HPDE6-E6E7 (cell line): Measurements from ENCODE around the gene SMARCA1.
"Not testable (repeated sequence)": the region's sequence is repeated elsewhere in the genome, so short reads cannot be mapped to it uniquely, and the experiment has no call there.

Experiments
- DNase-seq: peaks from one replicate; pipeline ENCODE4 v3.0.0; 2011; ENCODE audit warnings: missing footprints; ENCODE audit errors: extremely low spot score

Gene SMARCA1

DNA sequence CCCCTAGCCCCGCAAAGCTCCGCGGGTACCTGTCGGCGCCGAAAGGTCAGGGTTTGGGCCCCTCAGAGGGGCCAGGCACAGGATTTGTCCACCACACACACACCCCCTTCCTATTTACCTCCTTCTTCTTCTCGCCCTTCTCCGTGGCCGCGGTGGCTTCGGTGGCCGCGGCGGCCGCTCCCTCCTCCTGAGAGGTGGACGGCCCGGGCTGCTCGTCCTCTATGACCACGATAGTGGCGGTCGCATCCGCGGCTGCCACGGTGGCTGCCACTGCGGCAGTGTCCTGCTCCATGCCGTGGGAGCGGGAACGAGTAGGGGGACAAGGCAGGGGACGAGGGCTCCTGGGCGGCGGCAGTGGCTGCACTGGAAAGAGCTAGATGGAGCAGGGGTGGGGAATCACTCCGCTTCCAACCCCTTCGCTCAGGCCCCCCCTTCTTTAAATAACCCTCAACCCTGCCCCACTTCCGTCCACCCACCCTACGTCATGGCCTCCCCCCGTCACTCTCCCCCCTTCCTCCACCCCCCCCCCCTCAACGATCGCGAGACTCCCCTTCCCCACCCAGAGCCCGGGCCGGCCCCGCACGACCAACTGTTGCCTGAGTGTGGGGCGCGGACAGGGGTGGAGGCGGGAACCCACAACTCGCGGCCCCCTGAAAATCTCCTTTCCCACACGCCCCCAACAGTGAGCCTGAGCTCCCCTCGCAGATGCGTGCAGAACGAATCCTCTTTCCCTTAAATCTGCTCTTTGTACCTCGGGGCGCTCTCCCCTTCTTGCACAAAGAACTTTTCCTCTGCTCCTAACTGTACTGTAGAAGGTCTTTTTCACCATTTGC lies at the start of gene SMARCA1:
SMARCA1 (minus strand) TSS at position 412 of the 833 bp plus-strand sequence; CDS start at position 292, 120 bp downstream.
- no peak for DNase-seq

GRCh38 chrX:129572422-129572821 lies 49.1 kb upstream of the SMARCA1 start:
- no peak for DNase-seq

GRCh38 chrX:129568349-129568748 lies 45.1 kb upstream of the SMARCA1 start:
- no peak for DNase-seq

DNA sequence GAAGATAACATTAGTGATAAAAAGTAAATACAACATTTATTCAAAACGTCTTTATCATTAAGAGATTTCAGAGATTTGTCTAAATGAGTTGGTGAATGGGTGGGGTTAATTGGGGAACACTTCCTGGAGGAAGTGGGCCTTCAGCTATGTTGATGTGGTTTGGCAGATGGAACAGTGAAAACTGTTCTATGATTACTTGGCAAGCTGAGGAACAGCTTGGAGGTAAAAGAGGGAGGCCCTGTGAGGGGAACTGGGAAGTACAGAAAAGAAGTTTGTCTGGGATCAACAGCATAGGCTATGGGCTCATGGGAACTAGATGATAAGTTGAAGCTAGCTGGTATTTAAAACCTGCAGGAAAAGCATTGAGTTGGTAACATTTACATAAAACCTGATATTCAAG lies 42.8 kb upstream of the SMARCA1 start:
- no peak for DNase-seq

DNA sequence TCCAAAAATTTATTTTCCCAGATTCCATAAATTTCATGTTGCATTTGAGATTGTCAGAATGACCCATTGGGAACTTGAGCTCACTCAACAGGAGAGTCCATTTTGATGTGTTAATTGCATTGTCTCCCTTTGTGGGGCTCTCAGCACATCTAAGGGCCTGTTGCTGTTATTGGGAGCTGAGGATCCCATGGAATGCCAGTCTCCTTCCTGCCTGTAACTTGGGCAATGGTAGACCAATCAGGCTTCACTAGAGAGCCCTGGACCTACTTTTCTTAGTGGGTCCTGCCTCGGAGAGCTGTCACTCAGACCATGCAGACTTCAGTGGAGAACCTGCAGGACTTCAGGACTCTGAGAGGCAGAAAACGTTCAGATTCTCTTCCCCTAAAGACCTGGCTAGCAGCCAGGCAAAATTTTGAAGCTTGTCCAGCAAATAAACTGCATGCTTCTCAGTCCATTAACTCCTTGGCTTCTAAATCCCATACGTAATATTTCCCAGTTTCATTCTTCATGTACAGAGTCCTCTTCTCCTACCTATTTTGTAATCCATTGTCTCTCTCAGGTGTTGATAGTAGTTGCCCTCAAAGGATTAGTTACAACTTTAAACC lies 41.9 kb upstream of the SMARCA1 start:
- DNase-seq = no peak

DNA sequence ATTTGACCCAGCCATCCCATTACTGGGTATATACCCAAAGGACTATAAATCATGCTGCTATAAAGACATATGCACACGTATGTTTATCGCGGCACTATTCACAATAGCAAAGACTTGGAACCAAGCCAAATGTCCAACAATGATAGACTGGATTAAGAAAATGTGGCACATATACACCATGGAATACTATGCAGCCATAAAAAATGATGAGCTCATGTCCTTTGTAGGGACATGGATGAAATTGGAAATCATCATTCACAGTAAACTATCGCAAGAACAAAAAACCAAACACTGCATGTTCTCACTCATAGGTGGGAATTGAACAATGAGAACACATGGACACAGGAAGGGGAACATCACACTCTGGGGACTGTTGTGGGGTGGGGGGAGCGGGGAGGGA lies 41.1 kb upstream of the SMARCA1 start:
- DNase-seq = not testable (repeated sequence)

GRCh38 chrX:129561453-129561852 lies 38.2 kb upstream of the SMARCA1 start:
- no peak for DNase-seq

DNA sequence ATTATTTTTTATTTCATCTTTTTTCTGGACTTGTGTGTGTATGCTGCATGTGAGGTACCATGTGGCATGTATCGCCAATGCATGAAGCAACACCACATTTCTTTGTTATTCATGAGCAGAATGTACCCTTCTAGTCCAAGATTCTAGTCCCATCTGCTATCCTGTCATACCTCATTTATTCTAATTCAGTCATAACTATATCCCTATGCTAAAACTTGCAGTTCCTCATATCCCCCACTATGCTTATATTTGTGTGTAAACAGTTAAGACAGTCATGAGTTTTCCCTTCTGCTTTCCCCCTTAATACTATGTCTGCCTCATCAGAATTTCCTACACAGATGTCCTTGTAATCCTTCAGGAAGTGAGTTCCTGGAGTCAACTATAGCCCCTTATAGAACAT lies 36.5 kb upstream of the SMARCA1 start:
- no peak for DNase-seq

DNA sequence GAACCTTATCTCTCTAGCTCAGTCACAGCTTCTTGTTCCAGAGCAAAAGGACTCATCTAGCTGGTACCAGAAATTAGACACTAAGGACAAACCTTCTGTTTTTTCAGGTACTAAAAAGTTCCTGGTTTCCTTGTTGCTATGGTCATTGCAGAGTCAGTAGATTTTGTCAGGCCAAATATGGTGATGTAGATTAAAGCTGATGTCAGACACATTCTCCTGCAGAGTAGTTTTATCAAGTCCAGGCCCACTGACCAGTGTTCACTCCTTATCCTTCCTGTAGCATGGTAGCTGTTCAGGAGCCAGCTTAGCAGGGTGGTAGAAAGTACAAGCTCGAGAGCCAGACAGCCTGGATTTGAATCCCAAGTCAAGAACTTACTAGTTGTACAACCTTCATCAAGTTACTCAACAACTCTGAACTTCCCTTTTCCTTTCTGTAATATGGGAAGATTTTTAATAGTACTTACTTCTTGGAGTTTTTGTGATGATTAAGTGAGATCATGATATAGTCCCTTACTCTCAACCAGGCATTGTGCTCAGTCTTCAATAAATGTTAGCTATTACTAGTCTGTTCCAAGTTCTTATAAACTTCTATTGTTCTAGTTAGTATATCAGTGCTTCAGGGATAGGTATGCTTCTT lies 34.7 kb upstream of the SMARCA1 start:
- no peak for DNase-seq

- DNase-seq = no peak
Measured at GRCh38 chrX:129556806-129557315, 33.6 kb upstream of the SMARCA1 start.

DNA sequence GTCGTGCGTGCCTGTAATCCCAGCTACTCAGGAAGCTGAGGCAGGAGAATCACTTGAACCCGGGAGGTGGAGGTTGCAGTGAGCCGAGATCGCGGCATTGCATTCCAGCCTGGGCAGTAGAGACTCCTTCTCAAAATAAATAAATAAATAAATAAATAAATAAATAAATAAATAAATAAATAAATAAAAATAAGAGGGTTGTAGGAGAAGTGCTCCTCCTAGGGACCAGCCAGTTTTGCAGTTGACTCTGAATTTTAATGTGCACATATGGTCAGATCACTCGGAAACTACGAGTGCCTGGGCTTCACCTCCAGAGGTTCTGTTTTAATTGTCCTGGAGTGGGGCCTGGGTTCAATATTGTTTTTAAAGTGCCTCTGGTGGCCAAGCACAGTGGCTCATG lies 31.5 kb upstream of the SMARCA1 start:
- DNase-seq = not testable (repeated sequence)

GRCh38 chrX:129553619-129554288 lies 30.5 kb upstream of the SMARCA1 start:
- no peak for DNase-seq

- DNase-seq = no peak
Measured at GRCh38 chrX:129549124-129549523, 25.8 kb upstream of the SMARCA1 start.

GRCh38 chrX:129545408-129545807 lies 22.1 kb upstream of the SMARCA1 start:
- DNase-seq = no peak

- no peak for DNase-seq
Measured at GRCh38 chrX:129544780-129545179, 21.5 kb upstream of the SMARCA1 start.

GRCh38 chrX:129540722-129541184 lies 17.5 kb upstream of the SMARCA1 start:
- no peak for DNase-seq

DNA sequence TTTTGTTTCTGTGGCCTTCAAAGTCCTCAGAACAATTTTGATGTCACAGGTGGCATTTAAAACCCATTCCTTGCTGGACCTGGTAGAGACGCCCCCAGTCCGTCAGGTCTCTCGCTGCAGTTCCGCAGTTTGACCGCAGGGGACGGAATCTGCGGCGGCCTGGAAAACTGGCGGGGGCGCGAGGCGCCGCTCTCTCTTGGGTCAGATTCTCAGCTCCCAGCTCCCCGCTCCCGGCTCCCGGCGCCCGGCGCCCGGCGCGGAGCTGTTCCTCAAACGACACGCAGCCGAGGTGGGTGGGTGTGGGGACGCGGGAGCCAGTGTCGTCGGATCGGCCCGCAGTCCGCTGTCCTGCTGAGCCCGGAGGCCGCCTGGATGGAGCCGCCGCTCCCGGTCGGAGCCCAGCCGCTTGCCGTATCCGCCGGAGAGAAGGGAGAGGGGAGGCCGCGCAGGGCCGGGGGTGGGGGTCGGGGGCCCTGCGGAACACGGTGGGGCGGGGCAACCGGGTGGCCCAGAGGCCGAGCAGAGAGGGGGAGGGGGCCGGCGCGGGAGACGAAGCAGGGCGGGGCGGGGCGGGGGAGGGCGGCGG lies 16.9 kb upstream of the SMARCA1 start, which contains the start of gene OCRL:
OCRL (plus strand) TSS at position 192 of the 586 bp plus-strand sequence; CDS start at position 373, 181 bp downstream.
- peak; percentile 55 for DNase-seq

DNA sequence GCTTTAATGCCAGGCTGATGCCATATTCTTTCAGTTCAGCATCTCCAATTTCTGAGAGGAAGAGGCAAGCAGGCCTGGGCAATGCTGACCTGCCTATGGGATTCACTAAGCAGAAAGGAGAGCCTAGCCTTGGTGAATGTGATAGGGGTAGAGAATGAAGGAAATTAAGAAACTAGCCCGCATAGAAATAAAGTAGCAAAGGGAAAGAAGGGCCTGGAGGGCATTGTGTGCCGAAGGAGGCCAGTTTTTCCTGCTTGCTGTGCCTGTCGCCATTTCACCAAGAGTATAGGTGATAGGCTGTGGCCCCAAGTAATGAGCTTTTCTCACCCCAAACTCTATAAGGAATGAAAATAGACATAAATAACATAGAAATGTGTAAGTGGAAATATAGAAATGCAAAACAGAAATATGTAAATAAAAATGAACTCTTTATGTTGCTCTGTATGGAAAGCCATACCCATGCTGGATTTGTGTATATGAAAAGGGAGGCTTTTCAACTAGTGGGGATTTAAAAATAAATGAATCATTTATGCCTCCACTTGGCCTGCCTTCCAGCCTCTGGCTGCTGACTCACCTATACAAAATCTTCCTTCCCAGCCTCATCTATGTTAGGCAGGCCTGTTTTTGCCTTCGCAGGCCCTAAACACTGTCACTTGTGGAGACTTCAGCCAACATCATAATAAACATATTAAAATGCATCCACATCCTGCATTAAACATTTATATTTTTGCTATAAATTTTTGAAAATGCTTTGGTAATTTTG lies 11.7 kb upstream of the SMARCA1 start:
- DNase-seq = peak; percentile 35

GRCh38 chrX:129531132-129531531 lies 7.8 kb upstream of the SMARCA1 start:
- no peak for DNase-seq

DNA sequence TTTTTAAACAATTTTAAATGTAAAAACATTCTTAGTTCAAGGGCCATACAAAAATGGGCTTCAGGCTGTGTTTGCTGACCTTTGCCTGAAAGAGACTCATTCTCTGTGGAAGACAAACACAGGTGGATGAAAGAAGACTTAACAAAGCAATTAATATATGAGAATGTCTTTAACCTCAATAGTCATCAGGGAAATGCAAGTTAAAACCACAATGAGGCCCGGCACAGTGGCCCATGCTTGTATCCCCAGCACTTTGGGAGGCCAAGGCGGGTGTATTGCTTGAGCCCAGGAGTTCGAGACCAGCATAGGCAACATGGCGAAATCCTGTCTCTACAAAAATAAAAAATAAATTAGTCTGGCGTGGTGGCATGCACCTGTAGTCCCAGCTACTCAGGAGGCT lies 7.1 kb upstream of the SMARCA1 start:
- DNase-seq = no peak
